Activated CD4-positive, alpha-beta memory T cell treated with anti-CD3 and anti-CD28 coated beads for 36 hours (primary cell): ENCODE data around the gene PPIL1. TPM values are rescaled to one million over a fixed set of nuclear protein-coding genes. Genes with fewer than 3 reads are reported as not detected.

ENCODE experiments used
- CTCF ChIA-PET: fragments of 350-600 bp; sonication (Branson Sonifier 250); formaldehyde crosslinking; loops from one replicate; lab custom pipeline; 2021; ENCODE audit warnings: antibody characterized with exemption, inconsistent platforms; lab: Charles Lee
- POLR2A ChIA-PET: fragments of 350-600 bp; sonication (Branson Sonifier 250); formaldehyde crosslinking; loops from one replicate; lab custom pipeline; 2021; ENCODE audit warnings: antibody characterized with exemption; lab: Charles Lee
- DNase-seq: peaks from one replicate; pipeline ENCODE4 v3.0.0-alpha.2; 2020
- H3K27ac Mint-ChIP-seq: one replicate; pipeline ENCODE4 v1.8.0; 2021; ENCODE audit warnings: mixed read lengths
- H3K27me3 Mint-ChIP-seq: one replicate; pipeline ENCODE4 v1.8.0; 2021; ENCODE audit warnings: mixed read lengths
- H3K36me3 Mint-ChIP-seq: one replicate; pipeline ENCODE4 v1.8.0; 2021; ENCODE audit warnings: mixed read lengths
- H3K4me1 Mint-ChIP-seq: one replicate; pipeline ENCODE4 v1.8.0; 2021; ENCODE audit warnings: low read depth, mixed read lengths
- H3K4me3 Mint-ChIP-seq: one replicate; pipeline ENCODE4 v1.8.0; 2021; ENCODE audit warnings: mild to moderate bottlenecking, mixed read lengths
- H3K9me3 Mint-ChIP-seq: one replicate; pipeline ENCODE4 v1.8.0; 2021; ENCODE audit warnings: mixed read lengths
- intact Hi-C: fragments of 100-400 bp; cut with micrococcal nuclease; formaldehyde crosslinking; loops from one replicate; pipeline ENCODE4 v1.15.1; 2023
- total RNA-seq, 2 experiments: library from RNA; stranded (reverse); gene quantifications; one replicate each; pipeline ENCODE4 v1.2.3, GENCODE V29; 2021

Gene PPIL1
- 10 to 100 TPM; 38.5 to 40.6 TPM for total RNA-seq

DNA sequence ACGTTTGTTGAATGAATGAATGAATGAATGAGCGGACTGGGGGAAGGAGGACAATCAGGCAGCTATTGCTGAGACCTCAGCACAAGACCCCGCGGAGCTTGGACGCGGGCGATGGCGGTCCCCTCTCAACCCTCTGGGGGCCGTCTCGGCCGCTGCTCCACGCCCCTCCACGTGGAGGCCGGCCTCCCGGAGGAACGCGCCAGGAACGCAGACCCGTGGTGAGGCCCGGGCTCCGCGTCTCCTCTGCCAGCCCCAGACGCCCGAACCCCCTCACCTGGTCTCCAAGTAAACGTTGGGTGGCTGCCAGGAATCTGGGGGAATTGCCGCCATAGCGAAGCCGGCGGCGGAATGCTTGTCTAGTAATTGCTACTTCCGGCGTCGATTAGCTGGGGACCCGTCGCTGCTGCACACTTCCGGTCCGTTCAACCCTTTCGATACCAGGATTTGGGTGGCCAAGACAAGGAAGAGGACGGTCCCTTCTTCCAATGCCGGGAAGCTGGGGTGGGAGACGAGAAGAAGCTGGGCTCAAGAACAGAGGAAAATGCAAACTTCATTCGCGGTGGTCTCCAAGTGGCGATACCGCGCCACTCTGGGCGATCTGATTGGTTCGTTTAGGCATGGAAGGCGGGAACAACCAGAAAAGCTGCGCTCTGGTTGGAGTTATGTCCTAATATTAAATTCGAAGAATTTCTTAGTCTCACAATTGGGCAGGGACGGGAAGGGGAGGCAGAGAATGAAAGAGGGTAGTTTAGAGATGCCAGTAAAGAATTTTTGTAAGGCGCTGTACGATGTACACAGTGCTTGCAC lies at the start of gene PPIL1:
TSS of gene PPIL1 (minus strand) at position 361 of the 807 bp plus-strand sequence. CDS start at position 330, 31 bp downstream.
- Mint-ChIP-seq H3K27me3 (peaks cover 2% of the 10 kb centered on the region), H3K27ac (peak within 1 kb of the TSS; percentile 99), H3K9me3 (no peaks in the 10 kb centered on the region), H3K36me3 (peaks cover 27% of the 10 kb centered on the region), H3K4me3 (peak within 1 kb of the TSS; percentile 98), H3K4me1 (peaks cover 40% of the 10 kb centered on the region)
- DNase-seq: peak; percentile 88
- CTCF ChIA-PET: interaction anchor here (0.6 to 6.1 kb wide), 20 partner anchors 7 to 297 kb away, joined by 3 to 93 read pairs (median 4); partner anchors contain the start of genes C6orf89 and MTCH1
- intact Hi-C loops: loop anchor here (1.0 to 5.0 kb wide), 2 partner anchors 11 to 192 kb away; partner anchors contain the start of gene C6orf89
- POLR2A ChIA-PET: interaction anchor here (1.1 to 4.4 kb wide), 5 partner anchors 9 to 383 kb away, joined by 3 to 21 read pairs (median 5); partner anchors contain the start of genes C6orf89, MTCH1, TBC1D22B and TMEM217

DNA sequence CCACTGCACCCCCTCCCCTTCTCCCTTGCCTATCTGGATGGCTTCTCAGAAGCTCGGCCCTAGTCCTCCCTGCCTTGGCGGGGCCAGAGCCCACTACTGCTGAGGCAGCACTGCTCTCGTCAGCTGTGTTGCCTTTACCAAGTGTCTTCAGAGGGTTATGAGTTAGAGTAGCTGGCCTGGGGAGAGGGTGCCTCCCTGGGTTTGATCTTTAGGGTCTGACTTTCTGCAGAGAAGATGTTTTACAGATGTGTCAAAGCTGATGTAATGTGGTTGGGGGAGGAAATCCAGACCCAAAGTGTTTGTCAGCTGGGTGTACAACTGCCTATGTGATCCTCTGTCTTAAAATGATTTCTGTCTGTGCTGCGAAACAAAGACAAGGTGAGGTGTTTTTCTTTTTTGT lies 49.5 kb upstream of the PPIL1 start:
- no peaks in the 10 kb centered on the region for H3K27me3 Mint-ChIP-seq
- peaks cover 11% of the 10 kb centered on the region for H3K36me3 Mint-ChIP-seq
- H3K4me1 Mint-ChIP-seq: peaks cover 25% of the 10 kb centered on the region
- ChIA-PET POLR2A (no interaction called here), CTCF (no interaction called here)
- H3K4me3 Mint-ChIP-seq: no peak overlapping the region
- intact Hi-C loops: no loop called here
- H3K9me3 Mint-ChIP-seq: no peaks in the 10 kb centered on the region
- peak overlapping the region; percentile 38 for H3K27ac Mint-ChIP-seq
- no peak for DNase-seq

DNA sequence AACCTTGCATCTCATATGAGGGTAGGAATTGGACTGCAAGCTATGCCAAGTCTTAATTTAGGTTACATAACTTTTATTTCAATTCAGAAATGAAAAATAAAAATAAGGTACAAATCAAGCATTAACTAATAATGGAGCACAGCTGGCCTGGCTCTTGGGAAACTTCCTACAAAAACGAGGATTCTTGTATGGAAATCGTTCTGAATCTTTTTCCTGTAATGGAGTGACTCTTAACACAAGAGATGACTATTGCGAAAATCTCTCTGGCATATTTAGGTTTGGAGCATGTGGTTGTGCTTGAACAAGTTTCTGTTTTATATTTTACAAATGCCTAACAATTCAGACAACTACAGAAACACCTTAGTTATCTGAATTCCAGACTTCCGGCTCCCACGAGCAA lies 45.9 kb upstream of the PPIL1 start:
- H3K4me1 Mint-ChIP-seq: peaks cover 13% of the 10 kb centered on the region
- intact Hi-C loops: no loop called here
- H3K9me3 Mint-ChIP-seq: no peaks in the 10 kb centered on the region
- ChIA-PET POLR2A (no interaction called here), CTCF (no interaction called here)
- no peaks in the 10 kb centered on the region for H3K27me3 Mint-ChIP-seq
- DNase-seq: no peak
- no peak overlapping the region for H3K4me3 Mint-ChIP-seq
- no peak overlapping the region for H3K27ac Mint-ChIP-seq
- peaks cover 16% of the 10 kb centered on the region for H3K36me3 Mint-ChIP-seq

DNA sequence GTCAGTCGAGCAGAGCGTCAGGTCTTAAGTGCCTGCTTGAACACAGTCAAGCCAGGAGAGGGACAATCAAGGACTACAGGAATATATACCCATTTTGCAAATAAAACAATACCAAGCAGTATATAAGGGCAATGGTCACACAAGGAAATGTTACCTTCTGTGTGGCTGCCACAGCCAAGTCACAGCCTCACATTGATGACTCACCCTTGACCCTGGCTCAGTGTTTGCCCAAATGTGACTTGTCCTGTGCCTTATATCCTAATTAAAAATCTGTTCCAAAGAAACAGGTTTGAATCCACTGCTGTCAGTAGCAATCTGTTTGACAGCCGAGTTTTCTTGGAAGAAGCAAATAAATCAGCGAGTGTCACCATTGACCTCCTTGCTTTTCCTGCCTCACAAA lies 45.4 kb upstream of the PPIL1 start:
- intact Hi-C loops: no loop called here
- no peak overlapping the region for H3K27ac Mint-ChIP-seq
- peaks cover 13% of the 10 kb centered on the region for H3K4me1 Mint-ChIP-seq
- H3K27me3 Mint-ChIP-seq: no peaks in the 10 kb centered on the region
- H3K4me3 Mint-ChIP-seq: no peak overlapping the region
- CTCF ChIA-PET: no interaction called here
- POLR2A ChIA-PET: no interaction called here
- no peak for DNase-seq
- peaks cover 16% of the 10 kb centered on the region for H3K36me3 Mint-ChIP-seq
- H3K9me3 Mint-ChIP-seq: no peaks in the 10 kb centered on the region

- ChIA-PET CTCF (interaction anchor here (5.5 kb wide), 1 partner anchor 100 kb away, joined by 29 read pairs; no protein-coding TSS in a partner anchor), POLR2A (no interaction called here)
- intact Hi-C loops: no loop called here
- H3K27ac Mint-ChIP-seq: no peak overlapping the region
- H3K9me3 Mint-ChIP-seq: no peaks in the 10 kb centered on the region
- H3K27me3 Mint-ChIP-seq: no peaks in the 10 kb centered on the region
- H3K4me3 Mint-ChIP-seq: no peak overlapping the region
- DNase-seq: no peak
- H3K4me1 Mint-ChIP-seq: peaks cover 36% of the 10 kb centered on the region
- peaks cover 23% of the 10 kb centered on the region for H3K36me3 Mint-ChIP-seq
These were observed 43.1 kb upstream of the PPIL1 start for GRCh38 chr6:36917541-36918193.

DNA sequence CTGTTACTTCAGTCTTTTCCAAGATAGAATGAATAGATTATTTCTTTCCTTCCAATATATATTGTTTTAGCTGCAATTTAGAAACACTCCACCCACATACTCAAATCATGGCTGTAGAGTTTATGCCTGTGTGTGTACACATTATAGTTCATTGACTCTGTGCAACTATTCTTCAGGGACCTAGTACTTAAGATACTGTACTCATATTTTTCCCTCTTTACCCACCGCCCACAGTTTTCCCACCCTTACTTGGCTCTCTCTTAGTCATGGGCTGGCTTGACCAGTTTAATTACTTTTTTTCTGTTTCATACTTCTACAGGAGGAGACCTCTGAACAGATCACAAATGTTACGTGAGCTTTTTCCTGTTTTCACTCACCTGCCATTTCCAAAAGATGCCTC lies 41.5 kb upstream of the PPIL1 start:
- intact Hi-C loops: no loop called here

GRCh38 chr6:36915599-36915998 lies 41.0 kb upstream of the PPIL1 start:
- ChIA-PET POLR2A (no interaction called here), CTCF (interaction anchor here (5.5 kb wide), 1 partner anchor 102 kb away, joined by 29 read pairs; no protein-coding TSS in a partner anchor)
- peaks cover 50% of the 10 kb centered on the region for H3K4me1 Mint-ChIP-seq
- intact Hi-C loops: no loop called here
- peaks cover 23% of the 10 kb centered on the region for H3K36me3 Mint-ChIP-seq
- H3K4me3 Mint-ChIP-seq: no peak overlapping the region
- H3K9me3 Mint-ChIP-seq: no peaks in the 10 kb centered on the region
- no peak overlapping the region for H3K27ac Mint-ChIP-seq
- H3K27me3 Mint-ChIP-seq: no peaks in the 10 kb centered on the region
- no peak for DNase-seq

More for the DNA sequence above, 41.5 kb upstream of the PPIL1 start:
- peaks cover 23% of the 10 kb centered on the region for H3K36me3 Mint-ChIP-seq
- no peak overlapping the region for H3K27ac Mint-ChIP-seq
- H3K4me1 Mint-ChIP-seq: peaks cover 48% of the 10 kb centered on the region
- no peaks in the 10 kb centered on the region for H3K27me3 Mint-ChIP-seq
- ChIA-PET CTCF (interaction anchor here (5.5 kb wide), 1 partner anchor 102 kb away, joined by 29 read pairs; no protein-coding TSS in a partner anchor), POLR2A (no interaction called here)
- DNase-seq: no peak
- no peak overlapping the region for H3K4me3 Mint-ChIP-seq
- H3K9me3 Mint-ChIP-seq: no peaks in the 10 kb centered on the region

DNA sequence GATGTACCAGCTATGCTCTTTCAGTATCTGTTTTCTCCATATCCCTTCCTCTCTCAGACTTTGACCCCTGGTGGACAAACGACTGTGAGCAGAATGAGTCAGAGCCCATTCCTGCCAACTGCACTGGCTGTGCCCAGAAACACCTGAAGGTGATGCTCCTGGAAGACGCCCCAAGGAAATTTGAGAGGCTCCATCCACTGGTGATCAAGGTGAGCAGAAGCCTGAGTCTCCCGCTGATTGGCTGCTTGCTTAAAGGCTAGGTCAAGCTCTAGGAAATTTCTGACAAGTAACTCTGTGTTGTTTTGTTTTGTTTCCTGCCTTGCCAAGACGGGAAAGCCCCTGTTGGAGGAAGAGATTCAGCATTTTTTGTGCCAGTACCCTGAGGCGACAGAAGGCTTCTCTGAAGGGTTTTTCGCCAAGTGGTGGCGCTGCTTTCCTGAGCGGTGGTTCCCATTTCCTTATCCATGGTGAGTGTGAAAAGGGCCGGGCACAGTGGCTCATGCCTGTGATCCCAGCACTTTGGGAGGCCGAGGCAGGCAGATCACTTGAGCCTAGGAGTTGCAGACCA lies 39.7 kb upstream of the PPIL1 start:
- DNase-seq: peak; percentile 67
- H3K27me3 Mint-ChIP-seq: no peaks in the 10 kb centered on the region
- H3K4me3 Mint-ChIP-seq: no peak overlapping the region
- POLR2A ChIA-PET: interaction anchor here (2.8 kb wide), 1 partner anchor 29 kb away, joined by 11 read pairs; the partner anchor contains the start of gene C6orf89
- intact Hi-C loops: loop anchor here (5.0 kb wide), 2 partner anchors 38 to 157 kb away; partner anchors contain the start of gene PI16
- CTCF ChIA-PET: interaction anchor here (0.6 to 5.5 kb wide), 11 partner anchors 11 to 155 kb away, joined by 3 to 29 read pairs (median 5); partner anchors contain the start of genes C6orf89, MTCH1 and PI16
- H3K27ac Mint-ChIP-seq: peak overlapping the region; percentile 64
- peaks cover 51% of the 10 kb centered on the region for H3K4me1 Mint-ChIP-seq
- no peaks in the 10 kb centered on the region for H3K9me3 Mint-ChIP-seq
- peaks cover 22% of the 10 kb centered on the region for H3K36me3 Mint-ChIP-seq

- Mint-ChIP-seq H3K27ac (peak overlapping the region; percentile 70), H3K36me3 (peaks cover 25% of the 10 kb centered on the region), H3K4me3 (peak overlapping the region; percentile 27), H3K4me1 (peaks cover 51% of the 10 kb centered on the region), H3K9me3 (no peaks in the 10 kb centered on the region), H3K27me3 (no peaks in the 10 kb centered on the region)
- CTCF ChIA-PET: interaction anchor here (0.6 to 5.5 kb wide), 7 partner anchors 13 to 109 kb away, joined by 3 to 29 read pairs (median 5); partner anchors contain the start of genes C6orf89 and PPIL1
- no peak for DNase-seq
- POLR2A ChIA-PET: interaction anchor here (1.2 to 2.8 kb wide), 2 partner anchors 27 to 105 kb away, joined by 5 to 11 read pairs; partner anchors contain the start of gene C6orf89
- intact Hi-C loops: loop anchor here (5.0 kb wide), 2 partner anchors 39 to 156 kb away; partner anchors contain the start of gene PI16
These were observed 38.5 kb upstream of the PPIL1 start for GRCh38 chr6:36913082-36913481.

DNA sequence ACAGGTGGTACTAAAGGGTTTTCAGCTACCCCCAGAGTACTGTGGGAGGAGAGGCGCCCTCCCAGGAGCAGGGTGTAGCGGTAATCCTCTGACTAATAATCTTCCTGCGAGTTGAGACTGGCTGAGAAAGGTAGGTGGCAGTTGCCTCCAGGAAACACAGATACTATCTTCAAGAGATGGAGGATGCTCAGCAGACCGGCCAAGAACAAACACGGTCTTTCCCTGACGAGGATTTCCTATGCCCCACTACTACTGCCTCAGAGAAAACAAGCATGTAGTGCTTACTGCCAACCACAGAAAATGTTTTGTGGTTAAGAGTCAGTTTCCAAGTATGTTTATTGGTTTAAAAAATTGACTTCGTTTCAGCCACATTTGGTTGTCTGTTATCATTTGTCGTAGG lies 38.0 kb upstream of the PPIL1 start:
- H3K4me1 Mint-ChIP-seq: peaks cover 51% of the 10 kb centered on the region
- no peaks in the 10 kb centered on the region for H3K27me3 Mint-ChIP-seq
- H3K4me3 Mint-ChIP-seq: peak overlapping the region; percentile 27
- peak overlapping the region; percentile 70 for H3K27ac Mint-ChIP-seq
- ChIA-PET POLR2A (interaction anchor here (0.8 to 2.8 kb wide), 5 partner anchors 23 to 229 kb away, joined by 3 to 11 read pairs (median 5); partner anchors contain the start of genes C6orf89 and MTCH1), CTCF (interaction anchor here (1.0 to 5.5 kb wide), 5 partner anchors 13 to 110 kb away, joined by 4 to 29 read pairs (median 10); partner anchors contain the start of gene C6orf89)
- peak; percentile 81 for DNase-seq
- peaks cover 25% of the 10 kb centered on the region for H3K36me3 Mint-ChIP-seq
- intact Hi-C loops: loop anchor here (1.0 to 5.0 kb wide), 8 partner anchors 15 to 328 kb away; partner anchors contain the start of genes C6orf89, MTCH1 and PI16
- no peaks in the 10 kb centered on the region for H3K9me3 Mint-ChIP-seq

DNA sequence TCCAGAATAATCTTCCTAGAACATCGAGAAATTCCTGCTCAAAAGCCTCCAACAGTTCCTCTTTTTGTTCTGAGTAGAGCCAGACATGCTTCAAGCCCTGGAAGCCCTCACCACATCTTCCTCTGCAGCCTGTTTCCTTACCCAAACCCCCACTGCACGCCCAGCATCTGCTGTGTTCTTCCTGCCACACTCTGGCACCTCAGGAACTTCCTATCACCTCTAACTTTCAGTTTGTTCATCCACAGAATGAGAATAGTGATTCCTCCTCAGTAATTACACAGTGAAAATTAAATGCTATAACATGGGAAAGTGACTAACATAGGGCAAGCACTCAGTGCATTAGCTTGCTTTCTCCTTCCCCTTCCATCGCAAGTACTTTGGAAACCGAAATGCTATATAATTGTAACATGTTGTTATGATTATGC lies 37.4 kb upstream of the PPIL1 start:
- POLR2A ChIA-PET: interaction anchor here (0.8 to 2.8 kb wide), 5 partner anchors 23 to 230 kb away, joined by 3 to 11 read pairs (median 5); partner anchors contain the start of genes C6orf89 and MTCH1
- Mint-ChIP-seq H3K4me1 (peaks cover 51% of the 10 kb centered on the region), H3K36me3 (peaks cover 25% of the 10 kb centered on the region), H3K4me3 (peak overlapping the region; percentile 27), H3K9me3 (no peaks in the 10 kb centered on the region), H3K27ac (peak overlapping the region; percentile 70), H3K27me3 (no peaks in the 10 kb centered on the region)
- DNase-seq: peak; percentile 63
- intact Hi-C loops: loop anchor here (1.0 to 5.0 kb wide), 8 partner anchors 15 to 328 kb away; partner anchors contain the start of genes C6orf89, MTCH1 and PI16
- CTCF ChIA-PET: interaction anchor here (1.0 to 5.5 kb wide), 4 partner anchors 14 to 110 kb away, joined by 4 to 29 read pairs (median 8); no protein-coding TSS in a partner anchor
